Smooth muscle cell (in vitro differentiated cells): ENCODE measurements around the gene HS3ST5. TPM values are rescaled to one million over a fixed set of nuclear protein-coding genes. Genes with fewer than 3 reads are reported as not detected.

Experiments
- DNase-seq: peaks from one replicate; lab custom pipeline; 2025; ENCODE audit not compliant: unreplicated experiment; lab: John Stamatoyannopoulos, UW
- H2AFZ ChIP-seq: fragments of 200-600 bp; sonication (generic); 2 replicates; pipeline ENCODE4 v1.6.0; 2016; ENCODE audit warnings: antibody characterized with exemption, low read depth, mild to moderate bottlenecking
- H3F3A ChIP-seq: fragments of 200-600 bp; sonication (generic); 2 replicates; pipeline ENCODE4 v1.6.0; 2017; ENCODE audit warnings: antibody characterized with exemption, low read depth
- H3K27ac ChIP-seq: fragments of 200-600 bp; sonication (generic); 2 replicates; pipeline ENCODE4 v1.5.1; 2016; ENCODE audit warnings: low read depth, mild to moderate bottlenecking
- H3K27me3 ChIP-seq: fragments of 200-600 bp; sonication (generic); 2 replicates; pipeline ENCODE4 v1.6.1; 2016; ENCODE audit warnings: low read depth, mild to moderate bottlenecking
- H3K36me3 ChIP-seq: fragments of 200-600 bp; sonication (generic); 2 replicates; pipeline ENCODE4 v1.5.1; 2016; ENCODE audit warnings: low read depth
- H3K4me1 ChIP-seq: fragments of 200-600 bp; sonication (generic); 2 replicates; pipeline ENCODE4 v1.5.1; 2016; ENCODE audit warnings: low read depth
- H3K4me2 ChIP-seq: fragments of 200-600 bp; sonication (generic); 2 replicates; pipeline ENCODE4 v1.6.0; 2016; ENCODE audit warnings: mild to moderate bottlenecking
- H3K4me3 ChIP-seq: fragments of 200-600 bp; sonication (generic); 2 replicates; pipeline ENCODE4 v1.5.1; 2016; ENCODE audit warnings: mild to moderate bottlenecking
- H3K79me2 ChIP-seq: fragments of 200-600 bp; sonication (generic); 2 replicates; pipeline ENCODE4 v1.6.0; 2016; ENCODE audit warnings: low read depth, mild to moderate bottlenecking
- H3K9ac ChIP-seq: fragments of 200-600 bp; sonication (generic); 2 replicates; pipeline ENCODE4 v1.6.0; 2016; ENCODE audit warnings: low read depth
- H3K9me3 ChIP-seq: fragments of 200-600 bp; sonication (generic); replicated peaks from 2 replicates; pipeline ENCODE4 v1.5.1; 2016; ENCODE audit warnings: low read depth
- H4K20me1 ChIP-seq: fragments of 200-600 bp; sonication (generic); 2 replicates; pipeline ENCODE4 v1.6.0; 2016; ENCODE audit warnings: low read depth
- CTCF ChIP-seq: fragments of 200-600 bp; sonication (generic); IDR thresholded peaks from 2 replicates; pipeline ENCODE4 v1.5.1; 2017; ENCODE audit warnings: borderline replicate concordance, mild to moderate bottlenecking, antibody characterized with exemption; ENCODE audit not compliant: insufficient read depth, poor library complexity, severe bottlenecking
- WGBS: methylation state at CpG from one replicate; pipeline ENCODE4 v1.1.7; 2016; ENCODE audit warnings: low lambda C conversion rate; 5-methylcytosine and 5-hydroxymethylcytosine counted together
- polyA plus RNA-seq: library from polyadenylated mRNA; unstranded; fragments of >200 nt; fragmentation: Nextera tagmentation; extraction: Ambion mirVana; gene quantifications from 2 replicates; pipeline ENCODE4 v1.2.1, GENCODE V29; 2016
- total RNA-seq: library from RNA; depleted of rRNA; stranded (reverse); fragments of >200 nt; gene quantifications from 2 replicates; pipeline ENCODE4 v1.2.3, GENCODE V29; 2014

HS3ST5 gene
- total and polyA plus RNA-seq, 2 experiments from 2014 or later: 0.18 to 0.25 TPM

- Histone ChIP-seq H3K27me3 (no peaks in the 10 kb centered on the region), H3K4me1 (no peaks in the 10 kb centered on the region), H3F3A (no peaks in the 10 kb centered on the region), H3K9ac (no peak overlapping the region), H3K79me2 (no peaks in the 10 kb centered on the region), H3K4me2 (no peak overlapping the region), H3K4me3 (no peak overlapping the region), H2AFZ (no peak overlapping the region), H4K20me1 (no peaks in the 10 kb centered on the region), H3K27ac (no peak overlapping the region), H3K9me3 (no peaks in the 10 kb centered on the region), H3K36me3 (no peaks in the 10 kb centered on the region)
- TF ChIP-seq CTCF: no peak
- WGBS: 100% methylated on average over 2 of the region's 2 CpGs
- DNase-seq: no peak
Measured at GRCh38 chr6:114354482-114354881, 11.7 kb upstream of the HS3ST5 start.

GRCh38 chr6:114346451-114346850 is 3.6 kb upstream of the HS3ST5 start:
- Histone ChIP-seq H2AFZ (no peak overlapping the region), H3K4me3 (no peak overlapping the region), H3K27me3 (peaks cover 6% of the 10 kb centered on the region), H3K9me3 (no peaks in the 10 kb centered on the region), H3K4me2 (no peak overlapping the region), H4K20me1 (no peaks in the 10 kb centered on the region), H3K79me2 (no peaks in the 10 kb centered on the region), H3K4me1 (peaks cover 13% of the 10 kb centered on the region), H3K36me3 (no peaks in the 10 kb centered on the region), H3K9ac (no peak overlapping the region), H3K27ac (no peak overlapping the region), H3F3A (no peaks in the 10 kb centered on the region)
- no peak for DNase-seq
- WGBS: 79% methylated on average over 4 of the region's 4 CpGs
- TF ChIP-seq CTCF: no peak

GRCh38 chr6:114344971-114345275 is 2.1 kb upstream of the HS3ST5 start:
- 76% methylated on average over 1 of the region's 1 CpG for WGBS
- TF ChIP-seq CTCF: no peak

GRCh38 chr6:114344246-114344970 is 1.6 kb upstream of the HS3ST5 start:
- Histone ChIP-seq H3K4me2 (peak overlapping the region; percentile 99), H4K20me1 (no peaks in the 10 kb centered on the region), H3K27ac (no peak overlapping the region), H3K27me3 (peaks cover 6% of the 10 kb centered on the region), H2AFZ (no peak overlapping the region), H3K4me3 (no peak overlapping the region), H3F3A (peaks cover 10% of the 10 kb centered on the region), H3K9me3 (no peaks in the 10 kb centered on the region), H3K9ac (no peak overlapping the region), H3K36me3 (no peaks in the 10 kb centered on the region), H3K79me2 (no peaks in the 10 kb centered on the region), H3K4me1 (peaks cover 30% of the 10 kb centered on the region)
- WGBS: 64% methylated on average over 3 of the region's 3 CpGs
- TF ChIP-seq CTCF: no peak
- DNase-seq: no peak

More at GRCh38 chr6:114344971-114345275, 2.1 kb upstream of the HS3ST5 start:
- H2AFZ ChIP-seq: no peak overlapping the region
- H3K4me3 ChIP-seq: no peak overlapping the region
- H3K4me1 ChIP-seq: peaks cover 25% of the 10 kb centered on the region
- no peaks in the 10 kb centered on the region for H3K79me2 ChIP-seq
- H3F3A ChIP-seq: peaks cover 8% of the 10 kb centered on the region
- no peak overlapping the region for H3K27ac ChIP-seq
- no peak overlapping the region for H3K4me2 ChIP-seq
- no peaks in the 10 kb centered on the region for H3K9me3 ChIP-seq
- no peaks in the 10 kb centered on the region for H4K20me1 ChIP-seq
- DNase-seq: no peak
- H3K36me3 ChIP-seq: no peaks in the 10 kb centered on the region
- H3K27me3 ChIP-seq: peaks cover 6% of the 10 kb centered on the region
- H3K9ac ChIP-seq: no peak overlapping the region
